ENCODE data around the gene GMFB.
"Not testable (repeated sequence)": the region's sequence is repeated elsewhere in the genome, so short reads cannot be mapped to it uniquely, and the experiment has no call there.

Gene GMFB

GRCh38 chr14:54458536-54458935 is 30.2 kb downstream of the GMFB start:
- not testable (repeated sequence) for DNase-seq (ENCODE audit: low spot score)

- no peak for DNase-seq (ENCODE audit: low spot score)
Observed at GRCh38 chr14:54457609-54457996, 31.2 kb downstream of the GMFB start.

GRCh38 chr14:54456820-54457608 is 31.8 kb downstream of the GMFB start:
- DNase-seq (ENCODE audit: low spot score), result not testable (repeated sequence)

- DNase-seq (ENCODE audit: low spot score), result no peak
Observed at GRCh38 chr14:54455363-54455762, 33.4 kb downstream of the GMFB start.

GRCh38 chr14:54453990-54454389 is 34.8 kb downstream of the GMFB start:
- DNase-seq (ENCODE audit: low spot score), result not testable (repeated sequence)

- no peak for DNase-seq (ENCODE audit: low spot score)
Observed at GRCh38 chr14:54453252-54453651, 35.5 kb downstream of the GMFB start.

GRCh38 chr14:54451961-54452360 is 36.8 kb downstream of the GMFB start:
- no peak for DNase-seq (ENCODE audit: low spot score)

- no peak for DNase-seq (ENCODE audit: low spot score)
Observed at GRCh38 chr14:54451121-54451601, 37.6 kb downstream of the GMFB start.

GRCh38 chr14:54450535-54450934 is 38.2 kb downstream of the GMFB start:
- no peak for DNase-seq (ENCODE audit: low spot score)

GRCh38 chr14:54447231-54447692 is 41.5 kb downstream of the GMFB start:
- no peak for DNase-seq (ENCODE audit: low spot score)

- no peak for DNase-seq (ENCODE audit: low spot score)
Observed at GRCh38 chr14:54446161-54446693, 42.6 kb downstream of the GMFB start.

GRCh38 chr14:54444681-54445080 is 44.1 kb downstream of the GMFB start:
- no peak for DNase-seq (ENCODE audit: low spot score)

GRCh38 chr14:54443981-54444380 is 44.8 kb downstream of the GMFB start:
- no peak for DNase-seq (ENCODE audit: low spot score)

- DNase-seq (ENCODE audit: low spot score), result not testable (repeated sequence)
Observed at GRCh38 chr14:54442961-54443360, 45.8 kb downstream of the GMFB start.

- peak; percentile 89 for DNase-seq (ENCODE audit: low spot score)
Observed at GRCh38 chr14:54440873-54441868, 47.6 kb downstream of the GMFB start, which contains the start of gene CNIH1. Gene CNIH1 (minus strand): TSS chr14:54441374. CDS start chr14:54441327, 47 bp downstream.

- DNase-seq (ENCODE audit: low spot score), result no peak
Observed at GRCh38 chr14:54440476-54440872, 48.3 kb downstream of the GMFB start.

- no peak for DNase-seq (ENCODE audit: low spot score)
Observed at GRCh38 chr14:54440037-54440436, 48.7 kb downstream of the GMFB start.

GRCh38 chr14:54438703-54439102 is 50.1 kb downstream of the GMFB start:
- DNase-seq (ENCODE audit: low spot score), result no peak

- DNase-seq (ENCODE audit: low spot score), result not testable (repeated sequence)
Observed at GRCh38 chr14:54437954-54438353, 50.8 kb downstream of the GMFB start.

GRCh38 chr14:54435500-54435981 is 53.2 kb downstream of the GMFB start:
- peak; percentile 5 for DNase-seq (ENCODE audit: low spot score)

- DNase-seq (ENCODE audit: low spot score), result no peak
Observed at GRCh38 chr14:54428527-54428926, 60.3 kb downstream of the GMFB start.

GRCh38 chr14:54427871-54428270 is 60.9 kb downstream of the GMFB start:
- no peak for DNase-seq (ENCODE audit: low spot score)

Measured in CD4-positive, alpha-beta T cell treated with Interleukin-6 at 100 ng/mL for 8 hours (primary cell).